ENCODE results near the gene HNRNPUL1.

Gene HNRNPUL1

DNA sequence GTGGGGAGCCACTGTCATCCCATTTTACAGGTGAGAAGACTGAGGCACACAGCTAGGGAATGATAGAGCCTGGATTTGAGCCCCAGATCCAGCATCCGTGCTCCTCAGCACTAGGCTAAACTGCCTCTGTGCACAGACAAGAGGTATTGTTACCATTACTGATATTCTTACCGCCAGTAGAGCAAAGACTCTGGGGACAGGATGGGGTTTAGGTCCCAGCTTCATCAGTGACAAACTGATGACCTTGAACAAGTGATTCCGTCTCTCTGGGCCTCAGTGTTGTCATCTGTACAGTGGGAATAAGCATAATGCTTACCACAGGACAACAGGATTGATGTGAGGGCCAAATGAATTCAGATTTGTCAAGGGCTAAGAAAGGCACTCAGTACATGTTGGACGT lies 28.7 kb upstream of the HNRNPUL1 start:
- Histone ChIP-seq H3K4me1 (ENCODE audit: low read length) (no peaks in the 10 kb centered on the region), H3K9me2 (replicated peaks; ENCODE audit: insufficient read depth, low read length) (no peaks in the 10 kb centered on the region), H3K4me2 (ENCODE audit: low read depth, low read length) (no peak overlapping the region), H3K9ac (ENCODE audit: low read length) (no peak overlapping the region), H3K27me3 (replicated peaks; ENCODE audit: insufficient read depth, low read length) (peaks cover 46% of the 10 kb centered on the region), H3K79me2 (ENCODE audit: low read length) (no peaks in the 10 kb centered on the region), H3K27ac (ENCODE audit: low read length) (no peak overlapping the region), H2AFZ (ENCODE audit: low read length) (no peak overlapping the region), H4K20me1 (ENCODE audit: insufficient read depth, low read length) (no peaks in the 10 kb centered on the region), H3K9me3 (replicated peaks; ENCODE audit: insufficient read depth, low read length) (no peaks in the 10 kb centered on the region), H3K36me3 (replicated peaks; ENCODE audit: insufficient read depth, low read length) (no peaks in the 10 kb centered on the region), H3F3A (ENCODE audit: insufficient read depth, low read length) (no peaks in the 10 kb centered on the region), H3K4me3 (ENCODE audit: low read length) (no peak overlapping the region)
- TF ChIP-seq EZH2 (optimal IDR thresholded peaks at IDR 0.05; ENCODE audit: low read depth, low read length) (no peak), EZH2phosphoT487 (IDR thresholded peaks at IDR 0.05; ENCODE audit: low read length) (no peak)
- TF ChIP-seq, protein P1, sequence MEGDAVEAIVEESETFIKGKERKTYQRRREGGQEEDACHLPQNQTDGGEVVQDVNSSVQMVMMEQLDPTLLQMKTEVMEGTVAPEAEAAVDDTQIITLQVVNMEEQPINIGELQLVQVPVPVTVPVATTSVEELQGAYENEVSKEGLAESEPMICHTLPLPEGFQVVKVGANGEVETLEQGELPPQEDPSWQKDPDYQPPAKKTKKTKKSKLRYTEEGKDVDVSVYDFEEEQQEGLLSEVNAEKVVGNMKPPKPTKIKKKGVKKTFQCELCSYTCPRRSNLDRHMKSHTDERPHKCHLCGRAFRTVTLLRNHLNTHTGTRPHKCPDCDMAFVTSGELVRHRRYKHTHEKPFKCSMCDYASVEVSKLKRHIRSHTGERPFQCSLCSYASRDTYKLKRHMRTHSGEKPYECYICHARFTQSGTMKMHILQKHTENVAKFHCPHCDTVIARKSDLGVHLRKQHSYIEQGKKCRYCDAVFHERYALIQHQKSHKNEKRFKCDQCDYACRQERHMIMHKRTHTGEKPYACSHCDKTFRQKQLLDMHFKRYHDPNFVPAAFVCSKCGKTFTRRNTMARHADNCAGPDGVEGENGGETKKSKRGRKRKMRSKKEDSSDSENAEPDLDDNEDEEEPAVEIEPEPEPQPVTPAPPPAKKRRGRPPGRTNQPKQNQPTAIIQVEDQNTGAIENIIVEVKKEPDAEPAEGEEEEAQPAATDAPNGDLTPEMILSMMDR (IDR thresholded peaks at IDR 0.05; ENCODE audit: low read length): no peak
- DNase-seq: no peak

DNA sequence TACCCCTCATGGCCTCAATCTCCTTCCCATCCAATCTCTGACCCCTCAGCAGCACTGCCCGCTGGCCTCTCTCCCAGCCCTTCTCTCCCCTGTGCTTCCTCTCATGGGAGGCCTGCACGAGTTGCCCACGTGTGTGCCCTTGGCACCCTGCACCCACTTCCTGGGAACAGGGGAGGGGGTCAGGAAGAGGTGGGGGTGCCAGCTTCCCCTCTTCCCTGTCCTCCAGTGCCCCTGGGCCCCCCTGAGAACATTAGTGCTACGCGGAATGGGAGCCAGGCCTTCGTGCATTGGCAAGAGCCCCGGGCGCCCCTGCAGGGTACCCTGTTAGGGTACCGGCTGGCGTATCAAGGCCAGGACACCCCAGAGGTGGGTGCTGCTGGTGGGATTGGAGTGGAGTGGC lies 25.9 kb upstream of the HNRNPUL1 start:
- H2AFZ ChIP-seq (ENCODE audit: low read length): no peak overlapping the region
- no peak overlapping the region for H3K4me3 ChIP-seq (ENCODE audit: low read length)
- H3K36me3 ChIP-seq (replicated peaks; ENCODE audit: insufficient read depth, low read length): no peaks in the 10 kb centered on the region
- no peaks in the 10 kb centered on the region for H3K9me2 ChIP-seq (replicated peaks; ENCODE audit: insufficient read depth, low read length)
- DNase-seq: no peak
- no peaks in the 10 kb centered on the region for H4K20me1 ChIP-seq (ENCODE audit: insufficient read depth, low read length)
- peaks cover 70% of the 10 kb centered on the region for H3K27me3 ChIP-seq (replicated peaks; ENCODE audit: insufficient read depth, low read length)
- no peak overlapping the region for H3K9ac ChIP-seq (ENCODE audit: low read length)
- H3K27ac ChIP-seq (ENCODE audit: low read length): no peak overlapping the region
- no peaks in the 10 kb centered on the region for H3K79me2 ChIP-seq (ENCODE audit: low read length)
- H3K4me1 ChIP-seq (ENCODE audit: low read length): no peaks in the 10 kb centered on the region
- H3K4me2 ChIP-seq (ENCODE audit: low read depth, low read length): no peak overlapping the region
- no peaks in the 10 kb centered on the region for H3F3A ChIP-seq (ENCODE audit: insufficient read depth, low read length)
- TF ChIP-seq EZH2 (optimal IDR thresholded peaks at IDR 0.05; ENCODE audit: low read depth, low read length): no peak
- no peak for TF ChIP-seq EZH2phosphoT487 (IDR thresholded peaks at IDR 0.05; ENCODE audit: low read length)
- TF ChIP-seq, protein P1 (IDR thresholded peaks at IDR 0.05; ENCODE audit: low read length): no peak
- no peaks in the 10 kb centered on the region for H3K9me3 ChIP-seq (replicated peaks; ENCODE audit: insufficient read depth, low read length)

DNA sequence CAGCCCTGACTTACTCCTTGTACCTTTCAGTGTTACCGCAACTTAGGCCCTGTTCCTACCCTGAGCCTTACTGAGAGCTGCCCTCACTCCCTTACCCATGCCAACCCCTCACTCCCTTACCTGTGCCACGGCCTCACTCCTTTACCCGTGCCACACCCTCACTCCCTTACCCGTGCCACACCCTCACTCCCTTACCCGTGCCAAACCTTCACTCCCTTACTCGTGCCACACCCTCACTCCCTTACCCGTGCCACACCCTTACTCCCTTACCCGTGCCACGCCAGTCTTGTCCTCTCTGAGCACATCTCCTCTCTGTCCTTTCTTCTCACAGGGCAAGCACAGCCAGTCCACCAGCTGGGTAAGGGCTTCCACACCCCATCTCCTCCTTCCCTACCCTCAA lies 24.8 kb upstream of the HNRNPUL1 start:
- no peak for TF ChIP-seq EZH2phosphoT487 (IDR thresholded peaks at IDR 0.05; ENCODE audit: low read length)
- TF ChIP-seq, protein P1 (IDR thresholded peaks at IDR 0.05; ENCODE audit: low read length): no peak
- TF ChIP-seq EZH2 (optimal IDR thresholded peaks at IDR 0.05; ENCODE audit: low read depth, low read length): no peak
- H3K4me2 ChIP-seq (ENCODE audit: low read depth, low read length): no peak overlapping the region
- H4K20me1 ChIP-seq (ENCODE audit: insufficient read depth, low read length): no peaks in the 10 kb centered on the region
- no peak overlapping the region for H2AFZ ChIP-seq (ENCODE audit: low read length)
- no peak for DNase-seq
- no peaks in the 10 kb centered on the region for H3K36me3 ChIP-seq (replicated peaks; ENCODE audit: insufficient read depth, low read length)
- H3K4me1 ChIP-seq (ENCODE audit: low read length): no peaks in the 10 kb centered on the region
- no peak overlapping the region for H3K4me3 ChIP-seq (ENCODE audit: low read length)
- H3K27me3 ChIP-seq (replicated peaks; ENCODE audit: insufficient read depth, low read length): peaks cover 72% of the 10 kb centered on the region
- no peak overlapping the region for H3K27ac ChIP-seq (ENCODE audit: low read length)
- H3F3A ChIP-seq (ENCODE audit: insufficient read depth, low read length): no peaks in the 10 kb centered on the region
- no peaks in the 10 kb centered on the region for H3K9me3 ChIP-seq (replicated peaks; ENCODE audit: insufficient read depth, low read length)
- H3K9me2 ChIP-seq (replicated peaks; ENCODE audit: insufficient read depth, low read length): no peaks in the 10 kb centered on the region
- H3K79me2 ChIP-seq (ENCODE audit: low read length): no peaks in the 10 kb centered on the region
- no peak overlapping the region for H3K9ac ChIP-seq (ENCODE audit: low read length)

Measured in MM.1S (cell line).